Measurements from ENCODE around the gene NWD2. TPM values are rescaled to one million over a fixed set of nuclear protein-coding genes. Genes with fewer than 3 reads are reported as not detected.
A peak's percentile ranks its signal among the peaks of the same experiment; 100 is the strongest.

NWD2 gene
- total RNA-seq, 1 donor from 2014 or later: not detected

DNA sequence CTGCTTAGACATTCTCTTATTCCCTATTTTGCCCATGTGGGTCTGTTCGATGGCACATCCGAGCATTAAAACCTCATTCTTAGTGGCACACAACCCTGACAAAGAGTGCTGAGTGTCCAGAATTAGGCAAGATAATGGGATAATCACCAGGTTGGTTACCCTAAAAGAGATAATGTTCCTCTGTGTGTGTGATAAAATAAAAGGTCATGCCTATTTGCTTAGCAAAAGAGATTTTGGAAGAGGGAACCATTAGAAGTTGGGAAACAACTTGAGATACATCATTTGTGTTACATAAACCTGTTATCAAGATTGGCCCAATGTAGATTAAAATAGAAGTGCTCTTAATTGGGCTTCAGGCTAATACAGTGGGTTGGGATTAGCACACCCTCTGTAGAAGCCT is 182.7 kb downstream of the NWD2 start:
- no peak overlapping the region for H3K27ac Mint-ChIP-seq (ENCODE audit: unreplicated experiment)
- H3K9me3 Mint-ChIP-seq (ENCODE audit: unreplicated experiment): no peaks in the 10 kb centered on the region
- TF ChIP-seq, protein P1, sequence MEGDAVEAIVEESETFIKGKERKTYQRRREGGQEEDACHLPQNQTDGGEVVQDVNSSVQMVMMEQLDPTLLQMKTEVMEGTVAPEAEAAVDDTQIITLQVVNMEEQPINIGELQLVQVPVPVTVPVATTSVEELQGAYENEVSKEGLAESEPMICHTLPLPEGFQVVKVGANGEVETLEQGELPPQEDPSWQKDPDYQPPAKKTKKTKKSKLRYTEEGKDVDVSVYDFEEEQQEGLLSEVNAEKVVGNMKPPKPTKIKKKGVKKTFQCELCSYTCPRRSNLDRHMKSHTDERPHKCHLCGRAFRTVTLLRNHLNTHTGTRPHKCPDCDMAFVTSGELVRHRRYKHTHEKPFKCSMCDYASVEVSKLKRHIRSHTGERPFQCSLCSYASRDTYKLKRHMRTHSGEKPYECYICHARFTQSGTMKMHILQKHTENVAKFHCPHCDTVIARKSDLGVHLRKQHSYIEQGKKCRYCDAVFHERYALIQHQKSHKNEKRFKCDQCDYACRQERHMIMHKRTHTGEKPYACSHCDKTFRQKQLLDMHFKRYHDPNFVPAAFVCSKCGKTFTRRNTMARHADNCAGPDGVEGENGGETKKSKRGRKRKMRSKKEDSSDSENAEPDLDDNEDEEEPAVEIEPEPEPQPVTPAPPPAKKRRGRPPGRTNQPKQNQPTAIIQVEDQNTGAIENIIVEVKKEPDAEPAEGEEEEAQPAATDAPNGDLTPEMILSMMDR (IDR thresholded peaks at IDR 0.05): no peak
- no peaks in the 10 kb centered on the region for H3K4me1 Mint-ChIP-seq (ENCODE audit: unreplicated experiment)
- H3K27me3 Mint-ChIP-seq (ENCODE audit: unreplicated experiment): peaks cover 10% of the 10 kb centered on the region
- no peak overlapping the region for H3K4me3 Mint-ChIP-seq (ENCODE audit: unreplicated experiment)
- DNase-seq (ENCODE audit: extremely low spot score, unreplicated experiment): no peak
- no peaks in the 10 kb centered on the region for H3K36me3 Mint-ChIP-seq (ENCODE audit: unreplicated experiment)

GRCh38 chr4:37429906-37430305 is 185.4 kb downstream of the NWD2 start:
- DNase-seq (ENCODE audit: extremely low spot score, unreplicated experiment): no peak
- Mint-ChIP-seq H3K4me1 (ENCODE audit: unreplicated experiment) (no peaks in the 10 kb centered on the region), H3K36me3 (ENCODE audit: unreplicated experiment) (no peaks in the 10 kb centered on the region), H3K27me3 (ENCODE audit: unreplicated experiment) (peaks cover 12% of the 10 kb centered on the region), H3K27ac (ENCODE audit: unreplicated experiment) (no peak overlapping the region), H3K4me3 (ENCODE audit: unreplicated experiment) (no peak overlapping the region), H3K9me3 (ENCODE audit: unreplicated experiment) (no peaks in the 10 kb centered on the region)
- TF ChIP-seq, protein P1 (IDR thresholded peaks at IDR 0.05): no peak

DNA sequence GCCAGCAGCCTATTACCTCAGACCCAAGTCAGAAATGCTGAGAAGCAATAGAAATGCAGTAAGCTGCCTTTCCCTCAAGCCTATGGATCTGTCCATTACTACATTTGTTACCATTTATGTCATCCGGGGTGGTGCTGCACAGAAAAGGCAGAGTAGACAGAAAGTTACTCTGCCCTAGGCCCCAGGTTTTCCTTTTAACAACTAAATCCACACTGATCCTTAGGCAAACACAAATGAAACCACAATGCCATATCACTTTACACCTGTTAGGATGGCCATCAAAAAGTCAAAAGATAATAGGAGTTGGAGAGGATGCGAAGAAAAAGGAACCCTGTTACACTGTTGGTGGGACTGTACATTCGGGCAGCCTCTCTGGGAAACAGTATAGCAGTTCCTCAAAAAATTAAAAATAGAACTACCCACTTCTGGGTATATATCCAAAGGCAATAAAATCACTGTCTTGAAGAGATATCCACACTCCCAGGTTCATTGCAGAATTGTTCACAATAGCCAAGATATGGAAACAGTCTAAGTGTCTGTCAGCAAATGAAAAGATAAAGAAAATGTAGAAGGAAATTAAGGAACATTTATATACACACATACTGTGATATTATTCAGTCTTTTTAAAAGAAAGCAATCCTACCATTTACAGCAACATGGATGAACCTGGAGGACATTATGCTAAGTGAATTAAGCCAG is 186.3 kb downstream of the NWD2 start:
- H3K9me3 Mint-ChIP-seq (ENCODE audit: unreplicated experiment): no peaks in the 10 kb centered on the region
- peaks cover 11% of the 10 kb centered on the region for H3K27me3 Mint-ChIP-seq (ENCODE audit: unreplicated experiment)
- no peak overlapping the region for H3K27ac Mint-ChIP-seq (ENCODE audit: unreplicated experiment)
- H3K4me3 Mint-ChIP-seq (ENCODE audit: unreplicated experiment): no peak overlapping the region
- DNase-seq (ENCODE audit: extremely low spot score, unreplicated experiment): no peak
- H3K36me3 Mint-ChIP-seq (ENCODE audit: unreplicated experiment): no peaks in the 10 kb centered on the region
- TF ChIP-seq, protein P1 (IDR thresholded peaks at IDR 0.05): no peak
- H3K4me1 Mint-ChIP-seq (ENCODE audit: unreplicated experiment): no peaks in the 10 kb centered on the region

- Mint-ChIP-seq H3K36me3 (ENCODE audit: unreplicated experiment) (no peaks in the 10 kb centered on the region), H3K27me3 (ENCODE audit: unreplicated experiment) (peaks cover 8% of the 10 kb centered on the region), H3K4me3 (ENCODE audit: unreplicated experiment) (no peak overlapping the region), H3K9me3 (ENCODE audit: unreplicated experiment) (no peaks in the 10 kb centered on the region), H3K27ac (ENCODE audit: unreplicated experiment) (no peak overlapping the region), H3K4me1 (ENCODE audit: unreplicated experiment) (no peaks in the 10 kb centered on the region)
- DNase-seq (ENCODE audit: extremely low spot score, unreplicated experiment): no peak
- TF ChIP-seq, protein P1 (IDR thresholded peaks at IDR 0.05): no peak
These were observed 186.8 kb downstream of the NWD2 start for GRCh38 chr4:37431417-37431743.

- Mint-ChIP-seq H3K36me3 (ENCODE audit: unreplicated experiment) (no peaks in the 10 kb centered on the region), H3K4me3 (ENCODE audit: unreplicated experiment) (no peak overlapping the region), H3K27me3 (ENCODE audit: unreplicated experiment) (peaks cover 12% of the 10 kb centered on the region), H3K9me3 (ENCODE audit: unreplicated experiment) (no peaks in the 10 kb centered on the region), H3K4me1 (ENCODE audit: unreplicated experiment) (no peaks in the 10 kb centered on the region), H3K27ac (ENCODE audit: unreplicated experiment) (no peak overlapping the region)
- DNase-seq (ENCODE audit: extremely low spot score, unreplicated experiment): no peak
- TF ChIP-seq, protein P1 (IDR thresholded peaks at IDR 0.05): peak; percentile 25
These were observed 189.9 kb downstream of the NWD2 start for GRCh38 chr4:37434469-37434868.

Measured in osteocyte (in vitro differentiated cells).